Testis (tissue), 2 donors: ENCODE measurements around the gene ADK.

ENCODE experiments used
- POLR2A ChIP-seq: fragments of 450-650 bp; IDR thresholded peaks from one replicate; pipeline ENCODE4 v1.6.1; 2017; ENCODE audit warnings: antibody characterized with exemption, mild to moderate bottlenecking, moderate library complexity
- TF ChIP-seq, protein P1 (sequence below), 3 experiments: fragments of 450-650 bp in 2 of 3; fragments of 200-600 bp in 1 of 3; sonication (generic) in 1 of 3; IDR thresholded peaks; one replicate each; pipeline ENCODE4 v1.5.1; 2016 to 2019; ENCODE audit warnings: antibody characterized with exemption in 3 of 3, mild to moderate bottlenecking in 2 of 3, moderate library complexity in 1 of 3

DNA sequence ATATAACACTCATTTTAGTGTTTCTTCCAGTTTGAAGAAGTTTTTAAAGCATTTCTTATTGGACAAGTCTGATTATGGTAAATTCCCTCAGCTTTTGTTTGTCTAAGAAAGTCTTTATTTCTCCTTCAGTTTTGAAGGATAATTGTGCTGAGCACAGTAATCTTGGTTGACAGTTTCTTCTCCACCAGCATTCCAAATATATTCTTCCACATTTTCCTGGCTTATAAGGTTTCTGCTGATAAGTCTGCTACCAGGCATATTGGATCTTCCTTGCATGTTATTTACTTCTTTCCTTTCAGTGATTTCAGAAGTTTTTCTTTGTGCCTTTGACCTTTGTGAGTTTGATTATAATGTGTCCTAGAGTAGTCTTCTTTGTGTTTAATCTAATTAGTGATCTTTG is 210.7 kb downstream of the ADK start:
- TF ChIP-seq, protein P1, sequence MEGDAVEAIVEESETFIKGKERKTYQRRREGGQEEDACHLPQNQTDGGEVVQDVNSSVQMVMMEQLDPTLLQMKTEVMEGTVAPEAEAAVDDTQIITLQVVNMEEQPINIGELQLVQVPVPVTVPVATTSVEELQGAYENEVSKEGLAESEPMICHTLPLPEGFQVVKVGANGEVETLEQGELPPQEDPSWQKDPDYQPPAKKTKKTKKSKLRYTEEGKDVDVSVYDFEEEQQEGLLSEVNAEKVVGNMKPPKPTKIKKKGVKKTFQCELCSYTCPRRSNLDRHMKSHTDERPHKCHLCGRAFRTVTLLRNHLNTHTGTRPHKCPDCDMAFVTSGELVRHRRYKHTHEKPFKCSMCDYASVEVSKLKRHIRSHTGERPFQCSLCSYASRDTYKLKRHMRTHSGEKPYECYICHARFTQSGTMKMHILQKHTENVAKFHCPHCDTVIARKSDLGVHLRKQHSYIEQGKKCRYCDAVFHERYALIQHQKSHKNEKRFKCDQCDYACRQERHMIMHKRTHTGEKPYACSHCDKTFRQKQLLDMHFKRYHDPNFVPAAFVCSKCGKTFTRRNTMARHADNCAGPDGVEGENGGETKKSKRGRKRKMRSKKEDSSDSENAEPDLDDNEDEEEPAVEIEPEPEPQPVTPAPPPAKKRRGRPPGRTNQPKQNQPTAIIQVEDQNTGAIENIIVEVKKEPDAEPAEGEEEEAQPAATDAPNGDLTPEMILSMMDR (IDR thresholded peaks at IDR 0.05), result no peak
- no peak for TF ChIP-seq POLR2A
